Measurements from ENCODE around the gene PLEKHA7. TPM values are rescaled to one million over a fixed set of nuclear protein-coding genes. Genes with fewer than 3 reads are reported as not detected.

Gene PLEKHA7
- total and polyA plus RNA-seq, 2 of the 8 experiments (the other 6 are each of a cell fraction or from before 2014, with no cell fraction given) = 11.4 to 25.6 TPM

DNA sequence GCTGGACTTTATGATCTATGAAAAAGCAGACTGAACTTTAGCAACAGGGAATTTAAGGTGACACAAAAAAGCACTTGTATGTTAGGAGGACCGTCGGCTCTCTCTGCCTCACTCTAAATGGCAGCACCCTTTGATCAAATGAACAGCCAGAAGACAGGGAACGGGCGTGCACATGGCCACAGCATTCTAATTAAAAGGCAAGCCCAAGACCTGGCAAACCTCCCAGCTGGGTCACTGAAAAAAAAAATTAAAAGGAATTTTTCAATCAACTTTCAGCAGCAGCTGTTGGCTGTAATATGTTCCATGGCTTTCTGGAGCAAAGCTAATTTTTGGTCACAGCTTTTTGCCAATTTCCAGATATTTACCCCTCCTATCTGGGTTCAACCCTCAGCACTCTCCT is 159.2 kb downstream of the PLEKHA7 start (continued):
- TF ChIP-seq, protein P1, sequence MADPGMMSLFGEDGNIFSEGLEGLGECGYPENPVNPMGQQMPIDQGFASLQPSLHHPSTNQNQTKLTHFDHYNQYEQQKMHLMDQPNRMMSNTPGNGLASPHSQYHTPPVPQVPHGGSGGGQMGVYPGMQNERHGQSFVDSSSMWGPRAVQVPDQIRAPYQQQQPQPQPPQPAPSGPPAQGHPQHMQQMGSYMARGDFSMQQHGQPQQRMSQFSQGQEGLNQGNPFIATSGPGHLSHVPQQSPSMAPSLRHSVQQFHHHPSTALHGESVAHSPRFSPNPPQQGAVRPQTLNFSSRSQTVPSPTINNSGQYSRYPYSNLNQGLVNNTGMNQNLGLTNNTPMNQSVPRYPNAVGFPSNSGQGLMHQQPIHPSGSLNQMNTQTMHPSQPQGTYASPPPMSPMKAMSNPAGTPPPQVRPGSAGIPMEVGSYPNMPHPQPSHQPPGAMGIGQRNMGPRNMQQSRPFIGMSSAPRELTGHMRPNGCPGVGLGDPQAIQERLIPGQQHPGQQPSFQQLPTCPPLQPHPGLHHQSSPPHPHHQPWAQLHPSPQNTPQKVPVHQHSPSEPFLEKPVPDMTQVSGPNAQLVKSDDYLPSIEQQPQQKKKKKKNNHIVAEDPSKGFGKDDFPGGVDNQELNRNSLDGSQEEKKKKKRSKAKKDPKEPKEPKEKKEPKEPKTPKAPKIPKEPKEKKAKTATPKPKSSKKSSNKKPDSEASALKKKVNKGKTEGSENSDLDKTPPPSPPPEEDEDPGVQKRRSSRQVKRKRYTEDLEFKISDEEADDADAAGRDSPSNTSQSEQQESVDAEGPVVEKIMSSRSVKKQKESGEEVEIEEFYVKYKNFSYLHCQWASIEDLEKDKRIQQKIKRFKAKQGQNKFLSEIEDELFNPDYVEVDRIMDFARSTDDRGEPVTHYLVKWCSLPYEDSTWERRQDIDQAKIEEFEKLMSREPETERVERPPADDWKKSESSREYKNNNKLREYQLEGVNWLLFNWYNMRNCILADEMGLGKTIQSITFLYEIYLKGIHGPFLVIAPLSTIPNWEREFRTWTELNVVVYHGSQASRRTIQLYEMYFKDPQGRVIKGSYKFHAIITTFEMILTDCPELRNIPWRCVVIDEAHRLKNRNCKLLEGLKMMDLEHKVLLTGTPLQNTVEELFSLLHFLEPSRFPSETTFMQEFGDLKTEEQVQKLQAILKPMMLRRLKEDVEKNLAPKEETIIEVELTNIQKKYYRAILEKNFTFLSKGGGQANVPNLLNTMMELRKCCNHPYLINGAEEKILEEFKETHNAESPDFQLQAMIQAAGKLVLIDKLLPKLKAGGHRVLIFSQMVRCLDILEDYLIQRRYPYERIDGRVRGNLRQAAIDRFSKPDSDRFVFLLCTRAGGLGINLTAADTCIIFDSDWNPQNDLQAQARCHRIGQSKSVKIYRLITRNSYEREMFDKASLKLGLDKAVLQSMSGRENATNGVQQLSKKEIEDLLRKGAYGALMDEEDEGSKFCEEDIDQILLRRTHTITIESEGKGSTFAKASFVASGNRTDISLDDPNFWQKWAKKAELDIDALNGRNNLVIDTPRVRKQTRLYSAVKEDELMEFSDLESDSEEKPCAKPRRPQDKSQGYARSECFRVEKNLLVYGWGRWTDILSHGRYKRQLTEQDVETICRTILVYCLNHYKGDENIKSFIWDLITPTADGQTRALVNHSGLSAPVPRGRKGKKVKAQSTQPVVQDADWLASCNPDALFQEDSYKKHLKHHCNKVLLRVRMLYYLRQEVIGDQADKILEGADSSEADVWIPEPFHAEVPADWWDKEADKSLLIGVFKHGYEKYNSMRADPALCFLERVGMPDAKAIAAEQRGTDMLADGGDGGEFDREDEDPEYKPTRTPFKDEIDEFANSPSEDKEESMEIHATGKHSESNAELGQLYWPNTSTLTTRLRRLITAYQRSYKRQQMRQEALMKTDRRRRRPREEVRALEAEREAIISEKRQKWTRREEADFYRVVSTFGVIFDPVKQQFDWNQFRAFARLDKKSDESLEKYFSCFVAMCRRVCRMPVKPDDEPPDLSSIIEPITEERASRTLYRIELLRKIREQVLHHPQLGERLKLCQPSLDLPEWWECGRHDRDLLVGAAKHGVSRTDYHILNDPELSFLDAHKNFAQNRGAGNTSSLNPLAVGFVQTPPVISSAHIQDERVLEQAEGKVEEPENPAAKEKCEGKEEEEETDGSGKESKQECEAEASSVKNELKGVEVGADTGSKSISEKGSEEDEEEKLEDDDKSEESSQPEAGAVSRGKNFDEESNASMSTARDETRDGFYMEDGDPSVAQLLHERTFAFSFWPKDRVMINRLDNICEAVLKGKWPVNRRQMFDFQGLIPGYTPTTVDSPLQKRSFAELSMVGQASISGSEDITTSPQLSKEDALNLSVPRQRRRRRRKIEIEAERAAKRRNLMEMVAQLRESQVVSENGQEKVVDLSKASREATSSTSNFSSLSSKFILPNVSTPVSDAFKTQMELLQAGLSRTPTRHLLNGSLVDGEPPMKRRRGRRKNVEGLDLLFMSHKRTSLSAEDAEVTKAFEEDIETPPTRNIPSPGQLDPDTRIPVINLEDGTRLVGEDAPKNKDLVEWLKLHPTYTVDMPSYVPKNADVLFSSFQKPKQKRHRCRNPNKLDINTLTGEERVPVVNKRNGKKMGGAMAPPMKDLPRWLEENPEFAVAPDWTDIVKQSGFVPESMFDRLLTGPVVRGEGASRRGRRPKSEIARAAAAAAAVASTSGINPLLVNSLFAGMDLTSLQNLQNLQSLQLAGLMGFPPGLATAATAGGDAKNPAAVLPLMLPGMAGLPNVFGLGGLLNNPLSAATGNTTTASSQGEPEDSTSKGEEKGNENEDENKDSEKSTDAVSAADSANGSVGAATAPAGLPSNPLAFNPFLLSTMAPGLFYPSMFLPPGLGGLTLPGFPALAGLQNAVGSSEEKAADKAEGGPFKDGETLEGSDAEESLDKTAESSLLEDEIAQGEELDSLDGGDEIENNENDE (IDR thresholded peaks at IDR 0.05; ENCODE audit: insufficient replicate concordance, low read length) = no peak
